ENCODE measurements around the gene RXRA. TPM values are rescaled to one million over a fixed set of nuclear protein-coding genes. Genes with fewer than 3 reads are reported as not detected.

The RXRA gene
- total RNA-seq, 6 experiments from 2014 or later = 23.2 to 31.9 (median 28.0) TPM

DNA sequence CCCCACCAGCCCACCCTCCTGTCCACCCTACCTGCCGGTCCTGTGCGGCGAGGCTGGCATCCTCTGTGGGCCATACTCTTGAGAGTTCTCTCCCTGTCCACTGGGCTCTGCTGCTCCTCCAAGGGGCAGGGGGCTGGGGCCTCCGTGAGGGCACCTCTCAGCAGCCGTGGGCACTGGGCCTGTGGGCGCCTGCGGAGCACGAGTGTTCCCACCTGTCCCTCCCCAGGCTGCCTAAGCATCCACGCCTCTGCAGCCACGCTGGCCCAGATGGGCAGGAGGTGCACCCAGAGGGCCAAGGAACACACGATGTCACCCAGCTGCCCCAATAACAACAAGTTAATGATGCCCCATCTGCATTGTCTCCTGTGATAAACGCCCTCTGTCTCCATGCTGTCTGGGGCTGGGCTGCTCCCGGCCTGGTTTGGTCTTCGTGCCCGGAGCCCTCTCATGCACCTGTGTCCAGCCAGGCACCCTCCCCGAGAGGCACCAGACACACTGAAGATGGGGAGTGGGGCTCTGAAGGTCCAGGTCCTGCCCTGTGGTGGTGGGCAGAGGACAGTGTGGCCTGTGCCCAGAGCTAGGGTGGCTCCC, 114.5 kb downstream of the RXRA start:
- Mint-ChIP-seq H3K9me3 (peaks cover 3% of the 10 kb centered on the region; the same call in 1 of the 2 replicates), H3K27ac (no peak overlapping the region), H3K36me3 (ENCODE audit: low read depth) (no peaks in the 10 kb centered on the region; the same call in 1 of the 2 replicates), H3K27me3 (ENCODE audit: insufficient read depth) (peaks cover 22% of the 10 kb centered on the region), H3K4me3 (no peak overlapping the region; the same call in 1 of the 2 replicates), H3K4me1 (ENCODE audit: low read depth) (peaks cover 19% of the 10 kb centered on the region)
- TF ChIP-seq, protein P1, sequence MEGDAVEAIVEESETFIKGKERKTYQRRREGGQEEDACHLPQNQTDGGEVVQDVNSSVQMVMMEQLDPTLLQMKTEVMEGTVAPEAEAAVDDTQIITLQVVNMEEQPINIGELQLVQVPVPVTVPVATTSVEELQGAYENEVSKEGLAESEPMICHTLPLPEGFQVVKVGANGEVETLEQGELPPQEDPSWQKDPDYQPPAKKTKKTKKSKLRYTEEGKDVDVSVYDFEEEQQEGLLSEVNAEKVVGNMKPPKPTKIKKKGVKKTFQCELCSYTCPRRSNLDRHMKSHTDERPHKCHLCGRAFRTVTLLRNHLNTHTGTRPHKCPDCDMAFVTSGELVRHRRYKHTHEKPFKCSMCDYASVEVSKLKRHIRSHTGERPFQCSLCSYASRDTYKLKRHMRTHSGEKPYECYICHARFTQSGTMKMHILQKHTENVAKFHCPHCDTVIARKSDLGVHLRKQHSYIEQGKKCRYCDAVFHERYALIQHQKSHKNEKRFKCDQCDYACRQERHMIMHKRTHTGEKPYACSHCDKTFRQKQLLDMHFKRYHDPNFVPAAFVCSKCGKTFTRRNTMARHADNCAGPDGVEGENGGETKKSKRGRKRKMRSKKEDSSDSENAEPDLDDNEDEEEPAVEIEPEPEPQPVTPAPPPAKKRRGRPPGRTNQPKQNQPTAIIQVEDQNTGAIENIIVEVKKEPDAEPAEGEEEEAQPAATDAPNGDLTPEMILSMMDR (IDR thresholded peaks at IDR 0.05) = no peak
- no peak for DNase-seq

DNA sequence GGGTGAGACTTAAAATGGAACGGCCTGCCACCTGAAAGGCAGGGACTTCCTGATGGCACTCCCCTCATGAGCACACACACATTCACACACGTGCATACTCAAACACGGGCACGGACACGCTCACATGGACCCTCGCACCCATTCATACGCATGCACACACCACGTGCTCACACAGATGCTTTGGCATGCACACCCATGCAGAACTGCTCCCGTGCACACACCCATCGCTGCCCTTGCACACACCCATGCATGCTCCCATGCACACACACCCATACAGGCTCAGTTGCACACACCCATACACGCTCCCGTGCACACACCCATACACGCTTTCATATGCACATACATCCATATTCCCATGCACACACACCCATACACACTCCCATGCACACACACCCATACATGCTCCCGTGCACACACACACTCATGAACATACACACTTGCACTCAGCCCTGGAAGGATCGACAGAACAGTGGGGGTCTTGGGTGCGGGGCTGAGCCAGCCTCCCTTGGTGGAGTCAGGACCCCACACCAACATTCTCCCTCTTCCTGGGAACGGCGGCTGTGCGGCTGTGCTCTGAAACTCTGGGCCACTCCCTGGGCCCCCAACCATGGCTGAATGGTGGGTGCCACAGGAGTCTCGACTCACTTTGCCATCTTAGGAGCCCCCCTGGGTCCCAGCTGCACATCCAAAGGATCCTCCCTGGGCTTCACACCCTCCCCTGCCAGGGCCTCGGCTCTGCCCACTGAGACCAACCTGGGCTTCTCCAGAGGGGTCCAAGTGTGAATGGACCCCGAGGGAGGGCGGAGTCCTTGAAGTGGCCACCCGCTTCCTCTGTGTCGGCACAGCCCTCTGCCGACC, 115.2 kb downstream of the RXRA start:
- TF ChIP-seq, protein P1 (IDR thresholded peaks at IDR 0.05) = no peak
- no peaks in the 10 kb centered on the region; the same call in 1 of the 2 replicates for H3K36me3 Mint-ChIP-seq (ENCODE audit: low read depth)
- H3K9me3 Mint-ChIP-seq = peaks cover 3% of the 10 kb centered on the region; the same call in 1 of the 2 replicates
- 0 out of 2 replicates have a peak overlapping the region, but pooled peaks have one; percentile 4 for H3K27ac Mint-ChIP-seq
- peaks cover 13% of the 10 kb centered on the region for H3K4me1 Mint-ChIP-seq (ENCODE audit: low read depth)
- no peak for DNase-seq
- no peak overlapping the region; the same call in 1 of the 2 replicates for H3K4me3 Mint-ChIP-seq
- peaks cover 22% of the 10 kb centered on the region for H3K27me3 Mint-ChIP-seq (ENCODE audit: insufficient read depth)

DNA sequence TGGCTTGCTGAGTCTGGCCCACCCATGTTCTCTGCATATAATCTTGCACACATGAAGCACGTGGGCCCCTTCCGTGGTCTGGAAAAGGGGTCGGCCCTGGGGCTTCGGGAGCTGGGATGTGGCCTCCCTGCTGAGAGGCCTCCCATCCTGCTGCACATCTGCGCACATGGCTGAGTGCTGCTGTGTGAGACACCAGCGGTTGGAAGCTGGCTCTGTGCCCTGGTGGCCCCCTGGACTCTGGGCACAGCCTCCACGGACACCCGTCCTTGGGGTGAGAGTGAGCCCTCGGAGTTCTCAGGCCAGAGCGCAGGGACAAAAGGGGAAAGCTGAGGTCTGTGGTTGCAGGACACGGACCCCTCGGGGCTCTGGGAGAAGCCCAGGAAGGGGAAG, 115.8 kb downstream of the RXRA start:
- H3K36me3 Mint-ChIP-seq (ENCODE audit: low read depth) = no peaks in the 10 kb centered on the region
- H3K27me3 Mint-ChIP-seq (ENCODE audit: insufficient read depth) = peaks cover 22% of the 10 kb centered on the region
- H3K4me3 Mint-ChIP-seq = no peak overlapping the region
- TF ChIP-seq, protein P1 (IDR thresholded peaks at IDR 0.05) = no peak
- H3K9me3 Mint-ChIP-seq = peaks cover 3% of the 10 kb centered on the region; the same call in 1 of the 2 replicates
- peak; percentile 13 for DNase-seq
- peaks cover 13% of the 10 kb centered on the region for H3K4me1 Mint-ChIP-seq (ENCODE audit: low read depth)
- peak overlapping the region; percentile 38; the same call in 1 of the 2 replicates for H3K27ac Mint-ChIP-seq

DNA sequence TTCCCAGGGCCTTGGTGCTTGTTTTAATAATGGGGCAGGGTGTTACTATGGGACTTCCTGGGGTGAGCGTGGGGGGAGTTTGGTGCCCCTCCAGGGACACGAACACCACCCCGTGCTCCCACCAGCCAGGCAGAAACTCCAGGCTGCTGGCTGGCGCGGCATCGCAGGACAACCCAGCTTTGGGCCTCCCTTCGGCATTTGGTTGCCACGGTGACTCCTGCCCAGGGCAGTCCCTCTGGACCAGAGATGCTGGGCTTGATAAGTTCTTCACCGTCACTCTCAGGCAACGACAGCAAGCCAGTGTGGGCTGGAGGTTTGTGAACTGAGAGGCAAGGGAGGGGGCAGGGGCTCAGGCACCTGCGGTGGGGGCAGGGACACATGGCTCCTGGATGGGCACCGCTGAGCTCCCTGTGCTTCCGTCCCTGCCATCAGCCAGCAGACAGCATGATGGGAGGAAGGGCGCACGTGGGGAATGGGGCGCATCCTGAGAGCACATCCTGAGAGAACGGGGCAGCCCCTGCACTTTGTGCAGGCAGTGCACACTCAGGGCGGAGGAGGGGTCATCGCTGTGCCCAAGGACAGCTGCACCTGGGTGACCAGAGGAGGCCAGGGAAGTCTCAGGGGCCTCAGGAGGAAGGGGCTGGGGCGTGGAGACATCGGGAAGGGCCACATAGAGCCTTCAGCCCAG, 116.4 kb downstream of the RXRA start:
- peaks cover 3% of the 10 kb centered on the region; the same call in 1 of the 2 replicates for H3K9me3 Mint-ChIP-seq
- H3K4me3 Mint-ChIP-seq = no peak overlapping the region
- peaks cover 22% of the 10 kb centered on the region for H3K27me3 Mint-ChIP-seq (ENCODE audit: insufficient read depth)
- TF ChIP-seq, protein P1 (IDR thresholded peaks at IDR 0.05) = no peak
- H3K4me1 Mint-ChIP-seq (ENCODE audit: low read depth) = peaks cover 13% of the 10 kb centered on the region
- H3K36me3 Mint-ChIP-seq (ENCODE audit: low read depth) = no peaks in the 10 kb centered on the region
- peak; percentile 55 for DNase-seq
- no peak overlapping the region for H3K27ac Mint-ChIP-seq
